NOMO-1 (cell line): ENCODE results near the gene LRRC57.

Experiments
- DNase-seq, 2 experiments: peaks; one replicate each; lab custom pipeline; 2025; ENCODE audit not compliant: unreplicated experiment in 2 of 2; lab: John Stamatoyannopoulos, UW

Gene LRRC57

DNA sequence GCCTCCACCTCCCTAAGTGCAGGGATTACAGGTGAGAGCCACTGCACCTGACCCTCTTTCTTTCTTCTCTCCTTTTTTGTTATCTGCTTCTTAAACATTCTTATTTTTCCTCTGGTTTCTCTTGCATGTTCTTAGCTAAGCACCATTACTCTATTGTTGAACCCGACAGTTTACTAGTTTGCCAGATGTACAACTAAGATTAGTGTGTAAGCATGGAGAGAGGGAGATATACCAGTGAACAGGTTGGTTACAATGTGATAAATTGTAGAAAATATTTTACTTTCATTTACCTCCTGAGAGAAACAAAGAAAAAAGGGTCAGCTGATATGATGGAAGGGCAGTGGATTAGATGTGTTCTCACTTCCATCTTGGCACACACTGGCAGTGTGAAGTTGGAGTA lies 5.0 kb upstream of the LRRC57 start:
- no peak for DNase-seq

- peak in 1 of 2 experiments; percentile 31 for DNase-seq
These were observed 1.3 kb upstream of the LRRC57 start for GRCh38 chr15:42549741-42550392.

- DNase-seq = peak; percentile 48 to 56
These were observed 469 bp upstream of the LRRC57 start for GRCh38 chr15:42549032-42549491.

DNA sequence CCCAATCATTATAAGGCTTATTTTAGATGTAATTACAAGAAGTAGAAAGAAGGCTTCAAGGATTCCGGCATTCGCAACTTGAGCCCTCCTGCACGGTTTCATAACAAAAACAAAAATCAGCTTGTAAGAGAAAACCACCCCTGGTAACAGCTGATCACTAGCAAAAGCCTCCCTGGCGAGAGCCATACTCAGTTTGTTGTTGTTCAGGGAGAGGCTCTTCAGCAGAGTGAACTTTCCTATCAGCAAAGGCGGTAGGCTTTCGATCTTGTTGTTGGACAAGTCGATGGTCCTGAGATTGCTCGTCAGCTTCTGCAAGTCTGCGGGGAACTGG lies 710 bp downstream of the LRRC57 start:
- DNase-seq = peak; percentile 22 to 29

DNA sequence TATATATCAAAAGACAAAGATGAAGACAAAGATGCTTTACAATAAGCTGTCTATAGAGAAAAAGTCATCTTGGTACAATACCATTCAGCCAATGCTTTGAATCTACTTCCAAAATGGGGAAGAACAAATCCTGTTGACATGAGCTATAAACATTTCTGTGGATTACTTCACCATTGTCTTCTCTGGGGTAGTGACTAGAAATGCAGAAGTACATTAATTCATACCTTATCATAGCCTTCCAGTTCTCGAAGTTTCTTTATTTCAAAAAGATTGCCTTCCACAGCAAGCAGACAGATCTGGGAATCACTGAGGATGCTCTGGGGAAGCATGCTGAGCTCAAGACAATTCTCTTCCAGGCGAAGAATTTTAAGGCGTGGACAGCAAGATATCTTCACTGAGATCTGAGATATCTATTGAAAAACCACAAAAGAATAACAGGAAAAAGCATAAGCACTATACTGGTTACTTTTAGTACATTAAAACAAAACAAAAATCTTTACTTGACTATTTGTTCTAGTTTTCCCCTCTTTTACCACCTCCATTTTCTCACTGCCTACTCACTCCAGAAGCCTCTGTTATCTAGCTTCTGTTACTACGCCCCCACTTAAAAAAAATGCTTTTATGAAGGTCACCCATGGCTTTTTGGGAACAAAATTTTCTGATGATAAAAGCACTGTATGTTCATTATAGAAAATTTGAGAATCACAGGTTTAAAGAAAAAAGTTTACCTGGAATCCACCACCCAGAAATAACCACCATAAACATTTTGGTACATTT lies 3.6 kb downstream of the LRRC57 start:
- DNase-seq = peak; percentile 67 to 94

DNA sequence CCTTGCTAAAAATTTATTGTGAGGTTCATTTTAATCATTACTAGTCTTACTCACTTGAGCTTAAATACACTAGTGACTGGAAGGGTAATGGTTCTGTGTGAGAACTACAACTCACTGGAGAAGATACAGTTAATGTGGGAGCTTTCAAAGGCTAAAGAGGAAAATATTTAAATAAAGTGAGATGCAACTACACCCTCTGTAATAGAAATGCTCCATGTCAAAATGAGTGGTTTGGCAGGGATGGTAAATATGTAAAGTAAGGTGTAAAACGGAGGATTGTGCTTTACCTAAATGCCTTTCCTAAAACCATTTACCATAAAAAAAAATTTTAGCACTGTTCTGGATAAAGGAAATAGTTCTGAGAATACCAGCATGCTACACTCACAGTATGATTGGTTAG lies 15.3 kb downstream of the LRRC57 start:
- no peak for DNase-seq

DNA sequence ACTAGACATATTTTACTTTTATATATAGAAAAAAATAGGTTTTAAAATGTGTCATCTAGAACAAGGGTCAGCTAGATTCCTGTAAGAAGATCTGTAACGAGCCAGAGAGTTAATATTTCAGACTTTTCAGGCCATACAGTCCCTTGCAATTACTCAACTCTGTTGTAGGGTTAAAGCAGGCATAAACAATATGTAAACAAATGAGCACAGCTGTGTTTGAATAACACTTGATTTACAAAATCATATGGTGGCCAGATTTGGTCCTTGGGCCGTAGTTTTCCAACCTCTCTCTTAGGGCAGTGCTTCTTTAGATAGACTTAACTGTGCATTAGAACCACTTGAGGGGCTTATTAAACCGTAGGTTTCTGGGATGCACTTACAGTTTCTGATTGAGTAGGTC lies 19.6 kb downstream of the LRRC57 start:
- no peak for DNase-seq

DNA sequence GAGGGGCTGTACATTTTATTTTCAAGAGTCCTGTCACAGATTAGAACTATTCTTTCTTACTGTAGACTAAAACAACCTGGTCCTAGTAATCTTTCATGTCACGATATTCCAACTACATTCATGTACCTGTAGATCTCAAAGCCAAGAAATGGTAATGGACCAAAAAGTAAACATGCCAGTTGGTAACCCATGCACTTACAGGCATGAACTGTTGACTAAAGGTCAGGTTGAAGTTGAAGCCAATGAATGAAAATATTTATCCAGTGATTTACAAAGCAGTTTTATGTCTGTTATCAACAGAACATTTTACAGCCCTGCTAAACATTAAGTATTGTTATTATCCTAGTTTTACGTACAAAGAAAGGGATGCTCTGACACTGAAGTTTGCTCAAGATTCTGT lies 25.3 kb downstream of the LRRC57 start:
- no peak for DNase-seq

DNA sequence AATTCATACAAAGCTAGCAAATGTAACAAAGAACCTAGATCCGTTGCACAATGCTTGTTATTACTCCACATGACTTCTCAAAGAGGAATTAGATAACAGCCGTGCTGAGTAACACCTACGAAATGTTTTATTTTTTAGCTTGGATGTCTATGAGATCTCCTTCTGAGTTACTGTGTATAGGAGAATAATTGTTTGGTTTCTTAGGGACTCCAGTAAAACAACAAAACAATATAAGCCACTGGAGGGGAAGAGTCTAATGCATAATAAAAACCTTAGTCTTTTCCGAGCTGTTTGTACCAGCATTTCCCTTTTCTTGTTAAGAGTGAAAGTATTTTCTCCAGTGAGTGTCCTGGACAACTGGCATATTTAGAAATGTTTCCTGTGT lies 37.6 kb downstream of the LRRC57 start:
- peak in 1 of 2 experiments; percentile 79 for DNase-seq

DNA sequence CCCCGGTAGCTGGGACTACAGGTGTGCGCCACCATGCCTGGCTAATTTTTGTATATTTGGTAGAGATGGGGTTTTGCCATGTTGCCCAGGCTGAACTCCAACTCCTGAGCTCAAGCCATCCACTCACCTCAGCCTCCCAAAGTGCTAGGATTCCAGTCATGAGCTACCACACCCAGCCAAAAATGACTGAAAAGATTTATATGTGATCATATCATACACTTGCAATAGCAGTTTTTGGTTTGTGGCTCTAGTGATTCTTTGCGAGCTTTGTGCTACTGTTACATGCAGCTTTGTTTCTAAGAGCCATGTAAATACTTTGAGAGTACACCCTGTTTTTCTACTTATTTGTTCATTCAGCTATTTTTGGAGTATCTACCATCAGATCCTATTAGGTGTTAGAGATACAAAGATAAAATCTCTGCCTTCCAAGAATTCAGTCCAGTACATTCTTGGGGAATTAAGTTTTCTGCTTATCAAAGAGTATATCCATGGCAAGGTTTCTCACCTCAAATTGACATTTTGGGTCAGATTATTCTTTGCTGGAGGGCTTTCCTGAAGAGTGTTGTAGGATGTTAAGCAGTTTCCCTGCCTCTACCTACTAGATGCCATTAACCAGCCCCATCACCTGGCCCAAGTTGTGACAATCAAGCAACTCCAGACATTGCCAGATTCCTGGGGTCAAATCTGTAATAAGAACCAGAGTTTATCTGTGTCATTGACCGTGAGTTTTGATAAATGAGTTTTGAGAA lies 38.2 kb downstream of the LRRC57 start:
- no peak for DNase-seq

- no peak for DNase-seq
These were observed 40.3 kb downstream of the LRRC57 start for GRCh38 chr15:42508263-42508690.

DNA sequence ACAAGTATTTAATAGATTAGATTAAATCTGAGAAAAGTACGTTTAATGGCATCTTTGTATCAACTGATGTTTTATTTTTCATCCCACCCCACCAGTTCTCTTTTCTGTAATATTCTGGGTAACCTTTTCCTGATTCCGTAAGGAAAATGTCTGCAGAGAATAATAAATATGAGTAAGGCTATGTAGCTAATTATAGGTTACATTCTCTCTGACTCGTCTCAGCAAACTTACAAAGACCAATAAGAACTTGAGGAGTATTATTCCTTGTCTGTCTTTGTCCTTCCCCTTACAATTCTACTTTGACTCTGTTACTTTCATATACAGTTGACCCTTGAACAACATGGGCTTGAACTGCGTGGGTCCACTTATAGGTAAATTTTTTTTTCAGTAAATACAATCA lies 41.1 kb downstream of the LRRC57 start:
- DNase-seq = no peak

GRCh38 chr15:42504631-42505030 lies 44.0 kb downstream of the LRRC57 start:
- DNase-seq = no peak

DNA sequence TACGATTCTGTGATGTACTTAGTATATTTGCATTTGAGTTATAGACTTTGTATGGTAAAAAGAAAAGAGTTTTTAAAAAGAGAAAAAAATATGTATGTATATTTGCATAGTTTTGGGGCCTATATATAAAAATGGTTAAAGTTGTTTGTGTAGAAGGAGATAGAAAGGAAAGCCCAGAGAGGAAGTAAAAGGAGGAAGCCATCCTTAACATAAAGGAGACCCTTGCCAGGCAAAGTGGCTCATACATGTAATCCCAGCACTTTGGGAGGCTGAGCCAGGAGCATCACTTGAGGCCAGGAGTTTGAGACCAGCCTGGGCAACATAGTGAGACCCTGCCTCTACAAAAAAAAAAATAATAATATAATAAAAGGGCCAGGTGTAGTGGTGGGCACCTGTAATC lies 44.8 kb downstream of the LRRC57 start:
- peak in 1 of 2 experiments; percentile 18 for DNase-seq

DNA sequence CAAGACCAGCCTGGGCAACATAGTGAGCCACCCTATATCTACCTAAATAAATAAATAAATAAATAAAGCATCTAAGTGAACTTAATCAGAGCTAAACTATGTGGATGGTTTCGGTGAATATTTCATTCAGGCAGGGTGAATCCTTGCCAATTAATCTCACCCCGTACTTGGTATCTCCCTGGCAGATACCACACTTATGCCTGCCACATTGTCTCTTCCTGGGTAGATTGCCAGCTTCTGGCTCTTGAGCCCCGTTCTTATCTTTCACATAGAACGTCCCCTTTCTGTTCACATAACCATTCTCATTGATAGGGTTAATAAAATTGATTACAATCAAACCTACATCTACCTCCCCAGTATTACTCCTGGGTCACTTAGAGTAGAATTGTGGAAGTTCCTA lies 46.1 kb downstream of the LRRC57 start:
- DNase-seq = no peak

DNA sequence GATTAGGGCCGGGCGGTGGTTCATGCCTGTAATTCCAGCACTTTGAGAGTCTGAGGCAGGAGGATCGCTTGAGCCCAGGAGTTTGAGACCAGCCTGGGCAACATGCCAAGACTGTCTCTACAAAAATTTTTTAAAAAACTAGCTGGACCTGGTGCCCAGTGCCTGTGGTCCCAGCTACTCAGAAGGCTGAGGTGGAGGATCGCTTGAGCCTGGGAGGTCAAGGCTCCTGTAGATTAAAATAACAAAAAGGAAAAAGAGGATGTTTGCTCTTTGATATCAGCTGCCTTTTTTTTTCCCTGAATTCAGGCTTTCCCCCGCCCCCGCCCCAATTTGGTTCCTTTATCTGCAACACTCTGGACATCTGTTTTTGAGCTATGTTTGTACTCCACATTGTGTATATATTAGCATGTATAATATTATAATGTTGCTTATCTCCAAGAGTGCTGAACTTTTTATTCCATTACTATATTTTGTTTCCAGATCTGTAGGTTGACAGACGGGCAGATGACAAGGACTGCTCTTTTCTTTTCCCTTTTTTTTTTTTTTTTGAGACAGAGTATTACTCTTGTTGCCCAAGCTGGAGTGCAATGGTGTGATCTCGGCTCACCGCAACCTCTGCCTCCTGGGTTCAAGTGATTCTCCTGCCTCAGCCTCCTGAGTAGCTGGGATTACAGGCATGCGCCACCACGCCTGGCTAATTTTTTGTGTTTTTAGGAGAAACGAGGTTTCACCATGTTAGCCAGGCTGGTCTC lies 48.6 kb downstream of the LRRC57 start:
- DNase-seq = no peak

- DNase-seq = no peak
These were observed 50.2 kb downstream of the LRRC57 start for GRCh38 chr15:42498212-42499068.

DNA sequence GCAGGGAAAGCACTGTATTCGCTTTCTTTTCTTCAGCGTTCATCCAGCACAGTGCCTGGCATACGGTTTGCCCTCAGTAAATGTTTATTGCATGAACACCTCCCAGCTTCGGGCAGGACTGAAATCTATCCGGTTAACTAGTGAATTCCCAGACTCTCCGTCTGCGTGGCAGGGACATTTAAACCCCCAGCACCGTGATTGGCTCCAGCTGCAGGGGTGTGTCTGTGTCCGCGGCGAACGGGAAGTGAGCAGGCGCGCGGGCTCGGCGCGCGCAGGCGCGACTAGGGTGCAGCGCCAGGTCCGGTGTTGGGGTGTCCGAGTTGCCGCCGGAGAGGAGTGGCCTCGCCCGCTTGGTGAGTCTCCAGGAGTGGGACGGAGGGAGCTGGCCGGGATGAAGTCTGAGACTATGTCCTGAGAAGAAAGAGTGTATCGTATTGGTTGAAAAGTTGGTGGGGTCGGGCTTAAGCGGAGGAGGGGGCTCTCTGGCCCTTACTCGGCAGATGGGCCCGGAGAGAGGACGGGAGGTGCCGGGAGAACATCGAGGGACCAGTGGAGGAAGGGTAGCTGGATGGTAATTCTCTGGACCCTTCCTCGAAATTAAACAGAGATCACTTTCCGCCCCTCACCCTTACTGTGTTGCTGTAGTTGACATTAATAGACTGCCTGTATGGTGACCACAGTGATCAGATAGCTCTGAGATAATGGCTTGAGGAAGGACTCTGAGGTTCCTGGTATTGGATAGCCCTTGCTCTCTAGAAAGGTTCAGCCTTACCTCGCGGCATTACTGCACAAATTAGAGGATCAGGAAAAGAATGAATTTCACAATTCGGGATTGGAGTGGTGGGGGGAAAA lies 53.0 kb downstream of the LRRC57 start, which contains the start of gene SNAP23:
Gene SNAP23, plus strand, starts transcription at position 274 of the 852 bp plus-strand sequence. CDS start 16,213 bp downstream, outside the sequence.
- peak; percentile 86 to 87 for DNase-seq

DNA sequence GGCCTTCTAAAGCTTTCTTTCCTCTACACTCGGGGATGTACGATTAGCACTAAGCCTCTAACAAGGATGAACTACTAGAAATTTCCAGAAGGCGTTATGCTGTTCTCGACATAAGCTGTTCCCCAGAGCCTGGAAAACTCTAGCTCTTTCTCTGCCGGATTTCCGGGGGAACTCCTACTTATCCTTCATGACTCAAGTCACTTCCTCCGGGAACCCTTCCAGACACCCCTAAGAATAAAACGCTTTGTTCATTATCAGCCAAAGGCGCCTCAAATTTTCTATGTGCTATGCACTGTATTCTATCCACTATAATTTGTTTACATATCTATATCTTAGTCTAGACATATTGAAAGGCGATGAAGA lies 53.6 kb downstream of the LRRC57 start:
- DNase-seq = no peak
